IPS DF 6.9 (cell line): ENCODE measurements around the gene STOM.

Experiments
- DNase-seq: peaks from one replicate; pipeline ENCODE4 v3.0.0-alpha.2; 2013; ENCODE audit warnings: low read depth, low spot score
- H3K27ac ChIP-seq: one replicate; pipeline ENCODE4 v1.5.1; 2013; ENCODE audit warnings: low read length, control low read depth
- H3K27me3 ChIP-seq: 2 replicates; pipeline ENCODE4 v1.6.1; 2013; ENCODE audit warnings: mild to moderate bottlenecking, low read length; ENCODE audit not compliant: control insufficient read depth, insufficient read depth
- H3K36me3 ChIP-seq: 2 replicates; pipeline ENCODE4 v1.6.1; 2013; ENCODE audit warnings: low read length; ENCODE audit not compliant: control insufficient read depth, insufficient read depth
- H3K4me1 ChIP-seq: 2 replicates; pipeline ENCODE4 v1.6.1; 2013; ENCODE audit warnings: low read length; ENCODE audit not compliant: control insufficient read depth, insufficient read depth
- H3K4me3 ChIP-seq: 2 replicates; pipeline ENCODE4 v1.5.1; 2013; ENCODE audit warnings: mild to moderate bottlenecking, low read length
- H3K9me3 ChIP-seq: 2 replicates; pipeline ENCODE4 v1.6.1; 2013; ENCODE audit warnings: low read length, inconsistent platforms; ENCODE audit not compliant: control insufficient read depth, insufficient read depth
- WGBS: extraction: QIAGEN DNeasy Blood & Tissue Kit; methylation state at CpG from one replicate; pipeline ENCODE4 v1.1.7; 2013; ENCODE audit warnings: mixed read lengths, missing lambda C conversion rate; ENCODE audit not compliant: insufficient read length, insufficient coverage; 5-methylcytosine and 5-hydroxymethylcytosine counted together

The STOM gene

DNA sequence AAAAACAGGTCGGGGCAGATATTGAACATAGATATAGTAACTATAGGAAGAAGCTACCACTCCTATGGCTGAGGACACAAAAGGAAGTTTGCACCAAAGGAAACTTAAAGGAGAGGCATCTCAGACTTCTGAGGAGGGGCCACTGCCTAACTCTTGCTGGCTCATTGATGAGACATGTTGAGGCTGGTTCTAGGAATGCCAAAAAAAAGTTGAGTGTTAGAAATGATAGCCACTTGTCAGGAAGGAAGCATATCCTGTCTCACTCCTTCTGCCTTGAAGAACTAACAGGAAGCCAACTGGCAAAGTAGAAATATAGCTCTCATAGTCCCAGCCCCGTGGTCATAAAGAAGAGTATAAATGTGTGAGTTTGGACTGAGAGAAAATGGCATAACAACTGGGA is 23.3 kb upstream of the STOM start:
- DNase-seq, result no peak
- Histone ChIP-seq H3K27ac (no peak overlapping the region), H3K9me3 (no peaks in the 10 kb centered on the region), H3K4me3 (no peak overlapping the region), H3K4me1 (peaks cover 1% of the 10 kb centered on the region; the same call in 1 of the 2 replicates), H3K36me3 (no peaks in the 10 kb centered on the region), H3K27me3 (no peaks in the 10 kb centered on the region)
- WGBS, result no CpG with 5 or more reads among the region's 2 CpGs

DNA sequence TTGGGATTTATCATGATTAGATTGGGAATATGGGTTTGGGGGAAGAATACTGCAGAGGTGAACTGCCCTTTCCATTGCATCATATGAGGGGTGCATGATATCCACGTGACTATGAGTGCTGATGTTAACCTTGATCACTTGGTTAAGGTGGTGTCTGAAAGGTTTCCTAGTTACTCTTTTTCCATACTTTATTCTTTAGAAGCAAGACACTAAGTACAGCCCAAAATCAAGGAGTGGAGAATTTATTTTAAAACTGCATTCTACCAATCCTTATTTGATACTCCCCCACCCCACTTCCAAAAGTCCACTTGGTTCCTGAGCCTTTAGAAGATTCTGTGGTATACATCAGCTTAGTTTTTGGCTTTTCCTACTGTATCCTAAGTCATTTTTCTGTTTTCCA is 20.3 kb upstream of the STOM start:
- DNase-seq, result no peak
- H3K4me3 ChIP-seq, result no peak overlapping the region
- no peaks in the 10 kb centered on the region for H3K36me3 ChIP-seq
- no peaks in the 10 kb centered on the region for H3K27me3 ChIP-seq
- no peak overlapping the region for H3K27ac ChIP-seq
- no peaks in the 10 kb centered on the region for H3K9me3 ChIP-seq
- WGBS, result no CpG with 5 or more reads among the region's 1 CpG
- peaks cover 1% of the 10 kb centered on the region; the same call in 1 of the 2 replicates for H3K4me1 ChIP-seq

DNA sequence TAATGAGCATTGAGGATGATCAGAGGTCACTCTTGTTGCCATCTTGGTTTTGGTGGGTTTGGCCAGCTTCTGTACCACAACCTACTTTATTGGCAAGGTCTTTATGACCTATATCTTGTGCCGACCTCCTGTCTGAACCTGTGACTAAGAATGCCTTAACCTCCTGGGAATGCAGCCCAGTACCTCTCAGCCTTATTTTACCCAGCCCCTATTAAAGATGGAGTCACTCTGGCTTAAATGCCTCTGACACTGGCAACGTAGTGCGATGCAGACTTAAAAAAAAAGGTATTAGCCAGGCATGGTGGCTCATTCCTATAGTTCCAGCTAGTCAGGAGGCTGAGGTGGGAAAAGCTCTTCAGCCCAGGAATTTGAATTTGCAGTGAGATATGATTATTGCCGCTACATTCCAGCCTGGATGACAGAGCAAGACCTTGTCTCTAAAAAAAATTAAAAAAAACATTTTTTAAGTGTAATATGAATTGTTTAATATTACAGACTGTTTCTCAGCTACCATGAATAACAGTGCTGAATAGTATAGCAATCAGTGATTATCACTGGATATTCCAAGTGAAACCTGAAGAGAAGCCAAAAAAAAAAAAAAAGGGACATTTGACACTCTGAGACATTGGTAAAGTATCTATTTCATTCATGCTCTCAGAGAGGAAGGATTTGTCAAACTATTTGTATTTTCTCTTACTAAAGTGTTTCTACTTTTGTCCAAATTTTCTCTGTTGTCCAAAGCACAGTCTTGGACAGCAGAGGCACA is 18.3 kb upstream of the STOM start:
- no peak for DNase-seq
- no CpG with 5 or more reads among the region's 4 CpGs for WGBS
- H3K4me3 ChIP-seq, result no peak overlapping the region
- no peak overlapping the region for H3K27ac ChIP-seq
- no peaks in the 10 kb centered on the region for H3K36me3 ChIP-seq
- no peaks in the 10 kb centered on the region for H3K27me3 ChIP-seq
- H3K9me3 ChIP-seq, result no peaks in the 10 kb centered on the region
- peaks cover 1% of the 10 kb centered on the region; the same call in 1 of the 2 replicates for H3K4me1 ChIP-seq

DNA sequence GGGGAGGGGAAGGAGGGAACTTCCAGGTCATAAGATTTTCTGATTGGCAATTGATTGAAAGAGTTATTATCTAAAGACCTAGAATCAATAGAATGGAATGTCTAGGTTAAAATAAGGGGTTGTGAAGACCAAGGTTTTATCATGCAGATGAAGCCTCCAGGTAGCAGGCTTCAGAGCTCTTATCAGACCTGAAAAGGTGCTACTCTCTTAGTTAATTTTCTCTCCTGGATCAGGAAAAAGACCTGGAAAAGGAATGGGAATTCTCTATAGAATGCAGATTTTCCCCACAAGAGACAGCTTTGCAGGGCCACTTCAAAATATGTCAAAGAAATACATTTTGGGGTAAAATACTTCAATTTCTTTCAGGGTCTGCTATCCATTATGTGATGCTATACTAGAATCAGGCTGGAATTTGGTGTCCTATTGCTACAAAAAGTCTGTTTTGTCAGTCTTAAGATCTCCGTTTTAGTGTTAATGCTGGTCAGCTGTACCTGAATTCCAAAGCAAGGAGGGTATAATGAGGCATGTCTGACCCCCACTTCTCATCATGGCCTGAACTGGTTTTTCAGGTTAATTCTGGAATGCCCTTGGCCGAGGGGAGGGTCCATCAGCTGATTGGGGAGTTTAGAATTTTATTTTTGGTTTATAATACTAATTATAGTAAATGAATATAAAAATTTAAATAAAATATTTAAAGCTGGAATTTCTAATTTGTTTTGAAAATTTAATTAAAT is 16.6 kb upstream of the STOM start:
- Histone ChIP-seq H3K4me3 (no peak overlapping the region), H3K27ac (no peak overlapping the region), H3K4me1 (no peaks in the 10 kb centered on the region; the same call in 1 of the 2 replicates), H3K36me3 (no peaks in the 10 kb centered on the region), H3K9me3 (no peaks in the 10 kb centered on the region), H3K27me3 (no peaks in the 10 kb centered on the region)
- WGBS, result no CpG with 5 or more reads among the region's 2 CpGs
- DNase-seq, result no peak

DNA sequence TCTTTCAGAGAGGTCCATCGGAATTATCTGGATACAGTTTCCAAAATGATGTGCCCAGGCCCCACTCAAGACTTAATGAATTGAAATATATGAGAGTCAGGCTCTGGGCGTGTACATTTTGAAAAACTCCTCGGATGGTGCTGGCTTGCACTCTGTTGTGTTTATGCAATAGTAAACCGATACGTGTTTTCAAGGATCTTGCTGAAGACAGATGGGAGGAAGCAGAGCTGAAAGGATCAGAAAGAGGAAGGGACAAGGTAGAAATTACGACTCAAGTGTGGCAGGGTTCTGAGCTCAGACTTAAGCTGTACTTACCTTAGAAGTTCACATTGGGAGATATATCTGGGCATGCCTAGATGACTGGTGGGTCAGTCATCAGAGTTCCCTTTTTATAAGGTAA is 13.7 kb upstream of the STOM start:
- H3K27me3 ChIP-seq, result no peaks in the 10 kb centered on the region
- no peak for DNase-seq
- H3K36me3 ChIP-seq, result no peaks in the 10 kb centered on the region
- H3K4me1 ChIP-seq, result no peaks in the 10 kb centered on the region; the same call in 1 of the 2 replicates
- no peak overlapping the region for H3K27ac ChIP-seq
- H3K9me3 ChIP-seq, result no peaks in the 10 kb centered on the region
- no peak overlapping the region for H3K4me3 ChIP-seq
- no CpG with 5 or more reads among the region's 6 CpGs for WGBS

DNA sequence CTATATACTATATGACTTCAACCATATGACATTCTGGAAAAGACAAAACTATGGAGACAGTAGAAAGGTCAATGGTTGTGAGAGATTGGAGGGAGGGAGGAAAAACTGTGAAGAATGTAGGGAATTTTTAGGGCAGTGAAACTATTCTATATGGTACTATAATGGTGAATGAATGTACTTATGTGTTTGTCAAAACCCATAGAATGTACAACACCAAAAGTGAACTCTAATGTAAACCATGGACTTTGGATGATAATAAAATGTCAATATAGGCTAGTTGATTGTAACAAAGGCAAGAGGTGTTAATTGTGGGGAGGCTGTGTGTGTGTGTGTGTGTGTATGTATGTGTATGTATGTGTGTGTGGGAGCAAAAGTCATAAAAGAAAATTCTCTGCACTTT is 10.8 kb upstream of the STOM start:
- Histone ChIP-seq H3K4me3 (no peak overlapping the region), H3K4me1 (no peaks in the 10 kb centered on the region)

DNA sequence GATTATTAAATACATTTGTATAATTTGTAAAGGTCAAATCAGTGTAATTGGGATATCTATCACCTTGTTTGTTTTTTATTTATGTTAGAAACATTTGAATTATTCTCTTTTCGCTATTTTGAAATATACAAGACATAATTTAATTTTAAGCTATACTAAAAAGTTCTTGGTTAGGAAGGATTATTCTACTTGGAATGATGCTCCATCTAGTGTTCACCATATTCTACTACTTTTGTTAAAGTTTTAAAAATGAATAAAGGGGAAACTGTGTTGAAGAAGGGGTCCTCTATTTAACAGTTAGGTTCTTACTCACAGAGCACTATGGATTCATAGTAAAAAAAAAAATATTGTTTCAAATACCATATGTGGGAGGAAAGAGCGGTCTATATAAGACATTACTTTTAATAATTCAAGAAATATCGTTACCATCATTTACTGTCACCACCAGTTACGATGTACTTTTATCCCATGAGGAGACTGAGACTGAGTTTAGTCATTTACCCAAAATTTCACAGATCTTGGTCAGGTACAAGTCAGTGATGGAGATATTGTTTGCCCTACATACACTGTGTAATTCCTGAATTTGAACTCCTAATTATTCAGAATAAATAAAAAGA is 6.3 kb upstream of the STOM start:
- DNase-seq, result no peak
- H3K4me3 ChIP-seq, result no peak overlapping the region
- H3K27me3 ChIP-seq, result no peaks in the 10 kb centered on the region
- no peak overlapping the region for H3K27ac ChIP-seq
- no peaks in the 10 kb centered on the region for H3K9me3 ChIP-seq
- H3K36me3 ChIP-seq, result no peaks in the 10 kb centered on the region
- H3K4me1 ChIP-seq, result no peaks in the 10 kb centered on the region
- no CpG with 5 or more reads among the region's 4 CpGs for WGBS

More for the DNA sequence above, 10.8 kb upstream of the STOM start:
- no peaks in the 10 kb centered on the region for H3K27me3 ChIP-seq
- no peaks in the 10 kb centered on the region for H3K36me3 ChIP-seq
- no peaks in the 10 kb centered on the region for H3K9me3 ChIP-seq
- no peak overlapping the region for H3K27ac ChIP-seq
- no peak for DNase-seq

DNA sequence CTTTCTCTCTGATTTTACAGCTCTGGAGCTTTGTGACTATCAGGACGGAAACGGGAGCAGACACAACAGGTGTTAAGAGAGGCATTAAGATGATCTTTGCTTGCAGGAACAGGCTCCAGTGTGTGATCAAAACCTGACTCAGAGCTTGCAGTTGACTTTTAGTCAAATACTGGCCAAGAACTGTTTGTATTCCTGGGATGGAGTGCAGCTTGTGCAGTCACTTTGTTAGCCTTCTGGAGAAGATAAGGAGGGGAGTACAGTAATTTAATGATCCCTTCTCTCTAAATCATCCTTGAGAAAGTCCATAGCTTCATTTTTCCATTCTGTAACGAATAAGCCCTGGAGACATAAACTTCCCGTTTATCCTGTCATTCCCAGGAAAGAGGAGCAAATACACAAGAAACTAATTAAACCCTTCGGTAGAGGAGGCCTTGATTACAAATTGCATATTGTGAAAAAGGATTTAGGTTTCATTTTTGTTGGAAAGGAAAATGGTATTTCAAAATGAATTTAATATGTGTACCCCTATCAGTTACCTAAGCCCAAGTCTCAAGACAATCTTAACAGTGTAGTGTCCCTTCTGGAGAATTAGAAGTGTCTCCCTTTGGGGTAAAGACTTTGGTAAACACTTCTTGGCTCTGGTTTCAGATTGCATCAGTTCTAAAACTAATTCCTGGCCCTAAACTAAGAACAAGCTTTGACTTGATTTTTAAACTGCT is 3.1 kb upstream of the STOM start:
- H3K27me3 ChIP-seq, result peaks cover 2% of the 10 kb centered on the region; the same call in 1 of the 2 replicates
- DNase-seq, result no peak
- H3K4me3 ChIP-seq, result no peak overlapping the region
- WGBS, result no CpG with 5 or more reads among the region's 5 CpGs
- H3K36me3 ChIP-seq, result no peaks in the 10 kb centered on the region
- H3K27ac ChIP-seq, result no peak overlapping the region
- no peaks in the 10 kb centered on the region for H3K9me3 ChIP-seq
- H3K4me1 ChIP-seq, result peaks cover 3% of the 10 kb centered on the region

DNA sequence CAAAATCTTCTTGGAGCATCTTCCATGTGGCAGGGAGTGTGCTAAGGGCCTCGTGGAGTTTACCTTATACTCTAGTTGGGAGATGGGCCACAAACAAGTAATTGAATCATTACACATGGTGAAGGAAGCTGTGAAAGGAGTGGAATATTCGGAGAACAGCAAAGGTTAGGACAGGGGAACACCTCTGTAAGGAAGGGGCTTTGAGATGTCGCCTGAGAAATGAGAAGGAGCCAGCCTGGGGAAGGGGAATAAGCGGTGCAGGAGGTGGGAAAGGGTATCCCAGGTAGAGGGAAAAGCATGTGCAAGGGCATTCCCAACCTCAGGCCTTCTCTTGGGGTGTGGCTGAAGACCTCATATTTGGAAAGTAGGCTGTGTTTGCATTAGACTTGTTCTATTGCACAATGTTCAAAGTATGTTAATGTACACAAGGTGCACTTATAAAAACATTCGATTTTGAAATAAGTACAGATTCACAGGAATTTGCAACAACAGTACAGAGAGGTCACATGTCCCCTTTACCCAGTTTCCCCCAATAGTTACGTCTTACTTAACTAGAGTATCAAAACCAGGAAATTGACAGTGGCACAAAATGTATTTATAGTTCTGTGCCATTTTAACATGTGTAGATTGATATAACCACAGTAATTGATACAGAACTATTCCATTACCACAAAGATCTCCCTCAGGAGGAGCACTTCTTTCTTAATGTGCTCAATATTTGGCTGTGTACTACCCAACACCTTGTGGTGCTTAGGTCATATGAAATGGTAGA is 2.4 kb upstream of the STOM start:
- H3K4me1 ChIP-seq, result peaks cover 3% of the 10 kb centered on the region
- no CpG with 5 or more reads among the region's 6 CpGs for WGBS

More for the DNA sequence above, 2.4 kb upstream of the STOM start:
- Histone ChIP-seq H3K27me3 (peaks cover 2% of the 10 kb centered on the region; the same call in 1 of the 2 replicates), H3K36me3 (no peaks in the 10 kb centered on the region), H3K4me3 (no peak overlapping the region), H3K9me3 (no peaks in the 10 kb centered on the region), H3K27ac (no peak overlapping the region)
- DNase-seq, result no peak
